HS-27A (cell line): ENCODE results near the gene ST3GAL6.

Experiments
- DNase-seq: peaks from one replicate; pipeline ENCODE4 v3.0.0-alpha.2; 2012; ENCODE audit warnings: low read depth, missing footprints

ST3GAL6 gene

DNA sequence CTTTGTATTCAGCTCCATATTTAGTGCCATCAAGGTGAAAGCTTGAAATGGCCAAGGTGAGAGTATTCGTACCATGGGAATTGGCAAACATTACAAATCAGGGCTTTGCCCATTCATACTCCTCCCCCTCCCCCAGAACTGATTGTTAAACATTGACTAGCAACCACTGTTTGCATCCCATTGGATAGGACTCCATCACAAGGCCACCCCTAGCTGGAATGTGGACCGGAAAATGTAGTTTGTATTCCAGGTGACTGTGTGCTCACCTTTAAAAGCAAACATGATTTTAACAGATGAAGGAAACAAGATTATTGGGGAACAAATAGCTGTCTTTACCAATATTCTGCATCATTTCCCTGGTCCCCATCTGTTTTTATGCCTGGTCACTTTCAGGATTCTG is 14.1 kb downstream of the ST3GAL6 start:
- DNase-seq, result no peak

DNA sequence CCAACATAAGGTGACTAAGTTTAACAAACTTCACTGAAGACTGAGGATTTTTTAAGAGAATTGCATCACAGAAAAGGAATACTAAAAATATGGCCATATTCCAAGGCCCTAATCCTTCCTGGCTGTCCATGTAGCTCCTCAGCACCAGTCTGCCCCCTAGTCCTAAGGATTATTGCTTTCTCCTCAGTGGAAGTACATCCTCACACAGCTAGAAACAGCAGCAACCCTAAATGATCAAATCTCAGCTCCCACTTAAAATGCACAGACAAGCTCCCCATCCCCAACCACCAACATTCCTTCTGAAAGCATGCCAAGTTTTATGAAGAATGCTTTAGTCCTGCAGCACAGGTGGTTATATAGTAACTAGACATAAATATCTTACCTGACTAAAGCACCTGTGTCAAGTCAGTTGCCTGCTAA is 14.7 kb downstream of the ST3GAL6 start:
- peak; percentile 48 for DNase-seq

- DNase-seq, result no peak
Observed at GRCh38 chr3:98778383-98778782, 15.2 kb downstream of the ST3GAL6 start.

DNA sequence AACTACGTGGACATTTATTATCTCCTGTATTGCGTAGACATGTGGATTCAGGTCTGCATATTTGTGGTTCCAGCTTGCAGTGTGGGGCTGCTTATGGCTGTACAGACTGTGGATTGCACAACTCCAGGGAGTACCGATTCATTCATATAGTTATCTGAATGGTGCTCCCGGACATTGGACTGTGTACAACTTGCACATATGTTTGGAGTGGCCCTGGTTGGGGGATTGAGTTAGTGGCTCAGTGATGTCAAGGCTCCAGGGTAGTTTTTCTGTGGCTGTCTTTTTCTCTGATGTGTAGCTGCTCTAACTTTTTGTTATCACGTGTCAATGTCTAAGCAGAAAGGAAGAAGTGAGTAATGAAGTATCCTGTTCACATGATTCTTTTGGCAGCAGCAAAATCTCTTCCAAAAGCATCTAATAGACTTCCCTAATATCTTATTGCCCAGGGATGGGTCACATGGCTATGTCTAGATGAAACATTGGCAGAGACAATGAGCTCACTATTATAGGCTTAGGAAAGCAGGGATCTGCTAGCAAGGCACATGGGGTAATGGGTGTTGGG is 15.8 kb downstream of the ST3GAL6 start:
- DNase-seq, result peak; percentile 68

- peak; percentile 42 for DNase-seq
Observed at GRCh38 chr3:98779541-98780335, 16.6 kb downstream of the ST3GAL6 start.

DNA sequence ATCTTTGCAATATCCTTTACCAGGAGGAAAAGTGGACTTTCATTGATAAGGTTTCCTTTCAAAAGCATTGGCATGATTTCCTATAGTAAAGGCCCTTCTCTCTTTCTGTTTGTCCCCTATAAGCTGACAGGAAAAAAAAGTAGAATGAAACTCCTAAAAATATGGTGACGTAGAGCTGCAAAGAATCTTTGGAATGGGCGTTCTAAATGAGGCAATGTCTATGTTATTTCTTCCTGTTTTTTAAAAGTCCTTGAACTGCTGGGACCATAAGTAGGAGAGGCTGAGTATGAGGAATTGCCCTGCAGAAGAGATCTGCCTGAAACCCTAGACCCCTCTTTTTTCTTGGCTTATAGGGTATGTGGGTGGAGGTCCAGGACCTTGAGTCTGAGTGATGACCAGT is 17.2 kb downstream of the ST3GAL6 start:
- DNase-seq, result peak; percentile 75

DNA sequence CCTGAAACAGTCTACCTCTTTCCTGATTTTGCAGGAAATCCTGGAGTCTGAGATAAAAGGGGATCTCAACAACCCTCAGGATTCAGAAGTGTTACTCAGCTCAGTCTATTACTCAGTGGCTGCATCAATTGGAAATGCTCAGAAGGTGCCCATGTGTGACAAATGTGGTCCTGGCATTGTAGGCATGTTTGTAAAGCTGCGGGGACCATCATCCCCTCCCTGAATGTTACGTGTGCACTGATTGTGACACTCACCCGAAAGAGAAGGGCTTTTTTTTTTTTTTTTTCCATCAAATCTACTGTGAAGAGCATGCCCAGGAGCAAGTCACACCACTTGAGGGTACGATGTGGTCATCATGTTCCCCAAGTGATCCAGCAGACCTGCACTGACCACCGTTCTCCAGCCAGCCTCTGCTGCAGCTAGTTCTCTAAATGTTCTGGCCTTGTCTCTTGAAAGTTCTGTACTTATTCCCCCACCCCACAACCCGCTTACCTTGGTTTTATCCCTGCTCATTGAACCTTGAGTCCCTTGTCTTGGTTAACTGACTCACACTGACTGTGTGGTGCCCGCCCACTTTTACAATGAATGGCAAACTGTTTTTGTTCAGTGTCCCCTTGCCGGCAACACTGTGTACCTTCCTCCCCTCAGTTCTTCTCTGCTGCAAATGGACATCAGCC is 19.8 kb downstream of the ST3GAL6 start:
- no peak for DNase-seq

DNA sequence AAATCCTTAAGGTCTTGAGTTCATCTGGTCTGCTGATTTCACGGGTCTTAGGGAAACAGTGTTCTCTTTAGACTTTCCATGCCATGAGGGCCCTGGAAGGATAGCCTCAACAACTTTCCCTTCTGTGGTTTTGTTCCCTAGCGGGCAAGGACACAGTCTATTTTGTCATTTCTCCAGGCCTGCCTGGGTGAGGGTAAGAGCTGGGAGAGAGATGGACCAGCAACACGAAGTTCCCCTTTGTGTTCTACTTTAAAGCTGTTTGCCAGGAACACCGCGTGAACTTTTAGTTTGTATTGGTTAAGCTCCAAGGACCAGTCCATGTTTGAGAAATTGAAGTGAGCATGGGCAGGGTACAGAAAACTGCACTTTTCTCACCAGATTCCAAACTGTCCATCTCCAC is 20.9 kb downstream of the ST3GAL6 start:
- DNase-seq, result no peak

- DNase-seq, result peak; percentile 60
Observed at GRCh38 chr3:98784666-98785600, 21.8 kb downstream of the ST3GAL6 start.

DNA sequence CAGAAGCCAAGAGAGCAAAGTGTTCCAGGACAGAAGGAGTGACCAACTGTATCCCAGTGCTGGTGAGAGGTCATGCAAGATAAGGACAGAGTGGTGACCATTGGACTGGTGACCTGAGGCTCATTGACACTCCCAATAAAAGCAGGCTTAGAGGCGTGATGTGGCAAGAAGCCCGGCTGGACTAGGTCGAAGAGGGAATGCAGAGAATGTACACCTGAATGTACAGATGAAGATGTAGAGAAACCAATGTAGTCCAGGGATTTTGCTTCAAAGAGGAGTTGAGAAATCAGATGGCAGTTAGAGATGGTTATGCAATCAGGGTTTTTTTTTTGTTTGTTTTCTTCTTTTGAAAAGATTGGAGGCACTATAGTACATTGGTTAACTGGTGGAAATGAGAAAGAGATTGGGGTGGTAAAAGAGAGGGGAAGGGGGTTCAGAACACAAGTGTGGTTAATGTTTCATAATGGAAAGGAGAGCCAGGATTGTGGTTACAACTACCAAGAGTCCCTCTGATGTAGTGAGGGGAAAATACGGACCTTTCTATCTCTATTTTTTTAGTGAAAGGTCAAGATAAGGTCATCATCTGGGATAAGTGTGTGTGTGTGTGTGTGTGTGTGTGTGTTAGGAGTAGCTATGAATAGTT is 23.3 kb downstream of the ST3GAL6 start:
- DNase-seq, result no peak

GRCh38 chr3:98787181-98787580 is 24.0 kb downstream of the ST3GAL6 start:
- DNase-seq, result no peak

GRCh38 chr3:98788651-98789050 is 25.5 kb downstream of the ST3GAL6 start:
- no peak for DNase-seq

- no peak for DNase-seq
Observed at GRCh38 chr3:98791341-98792325, 28.5 kb downstream of the ST3GAL6 start.

DNA sequence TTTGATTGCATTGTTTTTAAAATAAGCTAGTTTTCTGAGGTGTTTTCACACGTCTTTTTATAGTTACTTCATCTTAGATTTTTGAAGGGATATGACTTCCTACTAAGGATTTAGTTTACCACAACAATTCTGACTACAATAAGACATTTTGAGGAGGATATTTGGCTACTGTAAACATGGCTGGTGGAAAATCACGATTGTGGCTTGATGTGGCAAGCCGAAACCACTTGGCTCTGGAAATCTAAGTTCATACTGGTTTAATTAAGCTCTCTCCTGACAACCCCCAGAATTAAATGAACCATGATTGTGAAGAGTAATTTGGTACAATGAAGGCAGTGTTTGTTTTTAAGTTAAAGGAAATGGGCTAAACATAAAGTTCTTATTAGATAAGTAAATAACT is 30.8 kb downstream of the ST3GAL6 start:
- DNase-seq, result no peak

DNA sequence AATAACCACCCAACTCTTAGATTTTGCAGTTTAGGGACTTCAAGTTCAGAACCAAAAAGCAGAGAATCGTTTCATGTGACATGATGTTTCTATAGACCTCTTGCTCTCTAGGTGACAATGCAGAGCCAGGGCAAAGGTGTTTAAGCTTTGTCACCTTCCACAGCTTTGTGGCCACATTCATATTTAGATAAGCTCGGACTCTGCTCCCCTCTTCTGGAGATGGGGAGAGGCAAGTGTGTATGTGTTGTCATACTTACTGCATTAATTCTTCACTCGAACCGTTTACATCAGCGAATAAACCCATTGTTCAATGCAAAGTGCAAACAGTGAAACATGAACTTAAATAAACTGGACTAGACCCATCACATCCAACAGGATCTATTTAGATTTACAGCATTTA is 33.2 kb downstream of the ST3GAL6 start:
- no peak for DNase-seq

GRCh38 chr3:98797905-98798304 is 34.8 kb downstream of the ST3GAL6 start:
- DNase-seq, result no peak

- DNase-seq, result no peak
Observed at GRCh38 chr3:98798820-98799219, 35.7 kb downstream of the ST3GAL6 start.

GRCh38 chr3:98799479-98799878 is 36.3 kb downstream of the ST3GAL6 start:
- no peak for DNase-seq

GRCh38 chr3:98800401-98800800 is 37.3 kb downstream of the ST3GAL6 start:
- DNase-seq, result no peak

- no peak for DNase-seq
Observed at GRCh38 chr3:98801043-98801747, 38.1 kb downstream of the ST3GAL6 start.
